GM21723 (cell line): Measurements from ENCODE around the gene ATAD3B.
"Not testable (repeated sequence)": the region's sequence is repeated elsewhere in the genome, so short reads cannot be mapped to it uniquely, and the experiment has no call there.

Experiments used
- ATAC-seq: cut with Tn5 transposase; IDR thresholded peaks from one replicate; pipeline ENCODE4 v1.9.1; 2021; ENCODE audit warnings: mild to moderate bottlenecking, moderate library complexity; ENCODE audit not compliant: unreplicated experiment

Gene ATAD3B

DNA sequence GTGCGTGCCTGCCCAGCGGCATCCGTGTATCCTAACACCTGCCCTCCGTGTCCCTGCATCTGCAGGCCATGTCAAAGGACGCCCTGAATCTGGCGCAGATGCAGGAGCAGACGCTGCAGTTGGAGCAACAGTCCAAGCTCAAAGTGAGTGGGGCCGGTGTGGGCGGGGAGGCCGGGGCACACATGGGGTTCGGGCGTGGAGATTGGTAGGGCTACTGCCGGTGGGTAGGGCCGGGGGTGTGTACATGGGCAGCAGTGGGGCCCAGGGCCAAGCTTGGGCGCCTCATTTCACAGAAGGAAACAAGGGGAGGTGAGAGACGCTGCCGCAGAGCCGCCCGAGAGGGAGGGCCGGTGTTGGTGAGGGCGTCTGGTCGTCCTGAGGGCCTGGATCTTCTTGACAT, 20.9 kb upstream of the ATAD3B start:
- ATAC-seq, result not testable (repeated sequence)

DNA sequence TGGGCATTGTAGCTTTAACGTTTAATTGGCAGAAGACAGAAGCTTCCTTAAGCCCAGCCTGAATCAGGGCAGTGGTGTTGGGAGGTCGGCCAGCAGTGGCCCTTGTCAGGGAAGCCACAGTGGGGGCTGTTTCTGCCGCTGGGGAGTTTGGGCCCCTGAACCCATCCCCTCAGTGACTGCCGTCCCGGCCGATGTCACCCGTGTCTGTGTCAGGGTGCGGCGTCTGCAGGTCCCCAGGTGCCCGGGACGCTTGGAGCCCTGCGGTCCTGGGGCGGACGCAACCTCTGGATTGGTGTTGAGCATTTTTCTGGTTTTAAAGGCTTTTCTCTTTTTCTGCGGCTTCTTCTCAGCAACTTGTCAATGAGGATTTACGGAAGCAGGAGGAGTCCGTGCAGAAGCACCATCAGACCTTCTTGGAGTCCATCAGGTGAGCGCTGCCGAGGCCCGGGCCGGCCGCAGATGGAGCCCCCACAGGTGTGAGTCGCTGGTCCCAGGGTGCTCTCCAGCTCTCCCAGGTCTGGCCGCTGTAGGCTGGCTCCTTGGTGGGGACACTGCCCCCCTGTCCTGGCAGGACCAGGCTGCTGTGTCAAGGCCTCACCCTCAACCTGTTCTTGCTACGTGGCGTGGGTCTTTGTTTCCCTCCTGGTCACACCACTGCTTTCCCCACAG, 19.7 kb upstream of the ATAD3B start:
- no peak for ATAC-seq

DNA sequence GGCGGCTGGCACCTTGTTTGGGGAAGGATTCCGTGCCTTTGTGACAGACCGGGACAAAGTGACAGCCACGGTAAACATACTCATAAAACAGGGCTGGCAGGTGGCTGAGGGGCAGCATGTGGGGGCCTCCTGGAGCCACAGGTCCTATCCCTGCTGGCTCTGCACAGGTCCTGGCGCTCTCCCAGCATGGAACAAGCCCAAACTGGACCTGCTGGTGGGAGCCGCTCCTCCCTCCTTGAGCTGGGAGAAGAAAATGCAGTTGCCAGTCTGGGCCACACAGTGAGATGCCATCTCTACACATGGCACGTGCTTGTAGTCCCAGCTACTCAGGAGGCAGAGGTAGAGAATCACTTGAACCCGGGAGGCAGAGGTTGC, 19.2 kb upstream of the ATAD3B start:
- not testable (repeated sequence) for ATAC-seq

DNA sequence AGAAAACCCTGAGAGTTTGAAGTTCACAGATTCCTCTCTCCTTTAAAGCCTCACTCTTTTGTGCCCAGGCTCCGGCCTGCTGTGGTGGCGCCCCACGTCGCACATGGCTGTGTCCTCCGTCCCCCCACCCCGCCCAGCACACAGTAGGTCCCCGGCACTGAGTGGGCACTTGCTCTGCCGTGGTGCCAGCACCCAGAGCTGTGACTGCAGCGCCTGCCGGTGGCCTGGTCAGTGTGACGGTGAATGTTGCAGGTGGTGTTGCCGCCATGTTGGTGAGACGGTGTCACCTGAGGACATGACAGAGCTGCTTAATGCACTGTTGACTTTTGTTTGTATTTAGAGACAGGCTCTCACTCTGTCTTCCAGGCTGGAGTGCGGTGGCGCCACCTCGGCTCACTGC, 18.7 kb upstream of the ATAD3B start:
- no peak for ATAC-seq

DNA sequence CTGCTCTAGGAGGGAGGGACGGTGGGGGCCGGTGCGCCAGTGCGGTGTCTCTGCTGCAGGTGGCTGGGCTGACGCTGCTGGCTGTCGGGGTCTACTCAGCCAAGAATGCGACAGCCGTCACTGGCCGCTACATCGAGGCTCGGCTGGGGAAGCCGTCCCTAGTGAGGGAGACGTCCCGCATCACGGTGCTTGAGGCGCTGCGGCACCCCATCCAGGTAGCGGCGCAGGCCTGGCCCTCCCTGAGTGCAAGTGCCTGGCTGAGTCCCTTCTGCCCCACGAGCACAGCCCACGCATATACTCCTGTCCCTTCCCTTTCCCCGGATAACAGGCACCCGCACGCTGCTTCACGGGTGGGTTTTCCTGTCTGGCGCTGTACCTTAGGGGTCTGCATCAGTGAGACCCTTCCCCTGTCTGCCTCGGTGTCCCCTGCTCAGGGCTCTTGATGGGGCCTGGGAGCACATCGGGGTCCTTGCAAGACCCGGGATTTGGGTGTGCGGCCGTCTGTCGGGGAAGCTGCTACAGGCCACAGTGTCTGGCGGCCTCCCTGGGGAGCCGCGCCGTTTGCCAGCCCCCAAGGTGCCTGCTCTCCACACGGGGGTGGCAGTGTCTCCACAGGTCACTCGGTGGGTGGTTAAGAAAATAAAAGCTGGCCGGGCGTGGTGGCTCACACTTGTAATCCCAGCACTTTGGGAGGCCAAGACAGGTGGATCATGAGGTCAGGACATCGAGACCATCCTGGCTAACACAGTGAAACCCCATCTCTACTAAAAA, 17.1 kb upstream of the ATAD3B start:
- ATAC-seq, result not testable (repeated sequence)

DNA sequence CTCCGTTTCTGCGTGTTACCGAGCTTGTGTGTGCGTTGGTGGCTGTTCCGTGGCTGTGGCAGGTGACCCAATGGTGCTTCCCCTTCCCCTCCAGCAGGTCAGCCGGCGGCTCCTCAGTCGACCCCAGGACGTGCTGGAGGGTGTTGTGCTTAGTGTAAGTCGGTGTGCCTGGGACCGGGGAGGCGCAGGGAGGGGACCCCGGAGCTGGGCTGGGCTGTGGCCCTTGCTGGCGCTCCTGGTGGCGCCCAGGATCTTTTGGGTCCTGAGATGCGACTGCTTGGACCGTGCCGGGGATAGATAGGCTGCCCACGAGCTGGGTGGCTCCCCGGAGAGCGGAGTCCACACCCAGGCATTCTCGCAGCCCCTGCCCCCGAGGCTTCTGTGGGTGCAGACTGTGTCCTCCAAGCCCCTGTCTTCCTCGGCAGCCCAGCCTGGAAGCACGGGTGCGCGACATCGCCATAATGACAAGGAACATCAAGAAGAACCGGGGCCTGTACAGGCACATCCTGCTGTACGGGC, 16.1 kb upstream of the ATAD3B start:
- ATAC-seq, result no peak

DNA sequence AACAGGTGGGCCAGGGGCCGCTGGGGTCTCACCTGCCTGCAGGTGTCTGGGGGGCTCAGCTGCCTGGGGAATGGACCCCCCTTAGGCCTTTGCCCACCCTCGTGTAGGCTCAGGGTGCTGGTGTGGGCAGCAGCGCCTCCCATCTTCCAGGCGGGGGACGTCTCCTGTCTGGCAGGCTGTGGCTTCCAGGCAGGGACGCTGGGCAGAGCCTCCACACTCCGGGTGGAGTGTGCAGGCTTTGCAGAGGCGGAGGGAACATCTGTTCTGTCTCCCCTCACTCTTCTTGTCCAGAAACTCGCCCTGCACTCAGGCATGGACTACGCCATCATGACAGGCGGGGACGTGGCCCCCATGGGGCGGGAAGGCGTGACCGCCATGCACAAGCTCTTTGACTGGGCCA, 15.6 kb upstream of the ATAD3B start:
- ATAC-seq, result not testable (repeated sequence)

DNA sequence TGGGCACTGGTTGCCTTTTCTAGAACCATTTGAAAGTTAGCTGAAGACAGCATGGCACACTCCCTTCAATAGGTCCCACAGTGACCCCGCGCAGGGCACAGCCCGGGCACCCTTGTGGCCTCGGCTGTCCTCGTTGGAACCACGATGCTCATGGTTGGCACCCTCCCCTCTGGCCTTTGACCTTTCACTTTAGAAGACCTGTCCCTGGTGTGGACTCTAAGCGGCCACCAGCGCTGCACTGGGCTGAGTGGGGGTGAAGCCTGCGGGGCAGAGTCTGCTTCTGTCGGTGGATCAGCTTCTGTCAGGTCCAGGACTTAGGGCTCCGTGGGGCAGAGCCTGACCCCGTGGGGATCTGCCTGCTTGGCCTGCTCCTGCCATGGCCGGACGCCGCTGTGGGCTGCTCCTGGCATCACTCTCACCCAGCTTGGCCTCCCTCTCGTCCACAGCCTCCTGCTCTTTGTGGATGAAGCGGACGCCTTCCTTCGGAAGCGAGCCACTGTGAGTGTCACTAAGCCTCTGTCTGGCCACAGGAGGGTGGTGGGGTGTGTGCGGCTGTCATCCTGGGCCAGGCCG, 14.8 kb upstream of the ATAD3B start:
- not testable (repeated sequence) for ATAC-seq

DNA sequence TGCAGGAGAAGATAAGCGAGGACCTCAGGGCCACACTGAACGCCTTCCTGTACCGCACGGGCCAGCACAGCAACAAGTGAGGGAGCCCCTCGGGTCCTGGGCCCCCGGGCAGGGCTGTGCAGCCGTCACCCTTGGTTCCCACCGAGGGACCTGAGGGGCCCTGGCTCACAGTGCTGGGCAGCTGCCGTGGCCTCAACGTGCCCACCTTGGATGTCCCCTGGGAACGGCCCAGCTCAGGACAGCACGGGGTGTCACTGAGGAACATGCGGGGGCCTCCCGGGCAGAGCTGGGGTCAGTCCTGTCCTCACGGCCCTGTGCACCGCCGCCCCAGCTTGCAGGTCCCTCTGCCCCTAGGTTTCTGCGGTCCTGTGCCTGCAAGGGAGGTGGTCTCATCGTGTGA, 12.4 kb upstream of the ATAD3B start:
- ATAC-seq, result not testable (repeated sequence)

DNA sequence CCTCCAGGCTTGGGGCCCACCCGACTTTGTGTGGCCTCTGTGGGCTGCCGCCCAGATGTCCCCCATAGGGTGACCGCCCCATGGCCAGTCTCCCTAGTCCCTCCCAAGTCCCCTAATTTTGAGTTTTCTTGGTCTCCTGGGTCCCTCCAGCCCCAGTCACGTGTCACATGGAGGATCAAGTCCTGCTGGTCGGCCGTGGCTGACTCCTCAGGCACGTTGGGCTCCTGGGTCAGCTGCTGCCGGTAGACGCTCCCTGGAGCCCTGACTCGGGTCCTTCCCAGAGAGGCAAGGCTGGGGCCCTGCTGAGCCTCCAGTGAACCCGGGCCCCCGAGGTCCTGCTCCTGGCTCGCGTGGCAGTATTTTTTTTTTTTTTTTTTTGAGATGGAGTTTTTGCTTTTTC, 11.9 kb upstream of the ATAD3B start:
- not testable (repeated sequence) for ATAC-seq

DNA sequence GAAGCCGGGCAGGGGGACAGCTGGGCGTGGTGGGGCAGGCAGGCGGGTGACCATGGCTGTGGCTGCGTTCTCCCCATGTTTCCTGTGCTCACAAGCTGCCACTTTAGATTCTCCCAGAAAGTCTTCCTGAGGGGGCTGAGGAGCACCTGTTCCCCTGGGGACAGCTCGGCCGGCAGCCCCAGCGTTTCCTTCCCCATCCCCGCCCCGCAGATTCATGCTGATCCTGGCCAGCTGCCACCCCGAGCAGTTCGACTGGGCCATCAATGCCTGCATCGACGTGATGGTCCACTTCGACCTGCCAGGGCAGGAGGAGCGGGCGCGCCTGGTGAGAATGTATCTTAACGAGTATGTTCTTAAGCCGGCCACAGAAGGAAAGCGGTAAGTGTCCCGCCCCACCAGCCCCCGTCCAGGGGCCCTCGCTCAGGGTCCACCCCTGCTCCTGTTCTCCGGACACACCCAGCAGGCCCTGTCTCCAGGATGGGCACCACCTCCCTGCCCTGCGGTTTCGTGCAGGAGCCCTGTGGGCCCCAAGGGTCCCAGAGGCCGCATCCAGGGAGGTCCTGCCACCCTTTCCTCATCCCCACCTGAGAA, 10.9 kb upstream of the ATAD3B start:
- ATAC-seq, result no peak

DNA sequence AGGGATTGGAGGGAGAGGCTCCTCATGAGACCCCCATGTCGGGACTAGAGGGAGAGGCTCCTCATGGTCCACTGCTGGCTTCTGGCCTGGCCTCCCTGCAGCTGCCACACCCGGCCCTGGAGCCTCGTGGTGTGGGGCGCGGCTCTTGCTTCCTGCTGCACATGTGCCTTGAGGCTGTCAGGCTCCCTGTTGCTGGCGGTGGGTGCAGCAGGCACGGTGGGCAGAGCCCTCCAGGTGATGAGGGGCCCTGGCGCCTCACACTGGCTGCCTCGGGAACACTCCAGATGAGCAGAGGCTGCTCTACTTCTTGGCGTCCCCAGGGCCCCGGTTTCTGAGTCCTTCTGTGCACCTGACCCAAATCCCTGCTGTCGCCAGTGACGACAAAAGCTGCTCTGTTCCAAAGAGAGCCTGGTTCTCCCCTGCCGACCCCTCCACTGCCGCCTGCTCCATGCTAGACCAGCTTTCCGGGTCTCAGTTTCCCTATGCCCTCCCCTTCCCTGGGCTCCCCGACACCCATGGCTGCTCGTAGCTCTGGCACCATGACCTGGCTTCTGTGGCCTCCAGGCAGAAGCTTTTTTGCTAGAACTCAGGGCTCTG, 9.7 kb upstream of the ATAD3B start:
- ATAC-seq, result no peak

DNA sequence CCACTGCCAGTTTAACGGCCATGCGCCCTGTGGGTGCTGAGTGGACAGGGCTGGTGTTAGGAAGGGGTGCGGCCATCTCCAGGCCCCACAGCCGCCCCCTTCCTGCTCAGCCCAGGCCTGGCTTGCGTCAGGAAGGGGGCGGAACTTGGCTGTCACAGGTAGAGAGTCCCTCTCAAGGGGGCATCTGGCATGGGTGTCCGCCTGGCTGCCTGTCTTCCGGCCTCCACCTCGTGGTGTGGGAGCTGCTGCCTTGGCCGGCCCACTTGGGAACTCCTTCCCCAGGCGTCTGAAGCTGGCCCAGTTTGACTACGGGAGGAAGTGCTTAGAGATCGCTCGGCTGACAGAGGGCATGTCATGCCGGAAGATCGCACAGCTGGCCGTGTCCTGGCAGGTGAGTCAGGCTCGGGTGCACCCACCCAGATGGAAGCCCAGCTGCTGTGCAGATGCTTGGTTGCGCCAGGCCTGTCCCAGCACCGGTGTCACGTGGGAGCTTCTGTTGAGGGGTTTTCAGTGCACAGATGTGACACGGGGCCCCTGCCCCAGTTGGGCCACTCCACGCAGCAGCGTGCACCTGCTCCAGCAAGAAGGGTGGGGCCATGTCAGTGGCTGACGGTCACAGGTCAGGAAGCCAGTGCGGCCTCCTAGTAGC, 9.1 kb upstream of the ATAD3B start:
- ATAC-seq, result no peak

DNA sequence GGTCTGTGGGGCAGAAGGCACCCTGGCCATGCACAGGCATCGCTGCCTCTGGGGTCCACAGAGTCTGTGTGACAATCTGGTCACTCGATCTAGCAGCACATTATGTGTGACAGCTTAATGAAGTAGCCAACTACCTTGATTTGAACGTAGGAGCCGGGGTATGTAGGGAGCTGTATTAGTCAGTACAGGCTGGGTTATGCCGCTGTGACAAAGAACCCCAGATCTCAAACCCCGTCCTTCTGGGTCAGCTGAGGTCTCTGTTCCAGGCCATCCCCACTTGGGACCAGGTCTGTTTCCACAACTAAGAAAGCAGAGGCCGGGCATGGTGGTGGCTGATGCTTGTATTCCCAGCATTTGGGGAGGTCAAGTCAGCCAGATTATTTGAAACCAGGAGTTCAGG, 8.3 kb upstream of the ATAD3B start:
- no peak for ATAC-seq

DNA sequence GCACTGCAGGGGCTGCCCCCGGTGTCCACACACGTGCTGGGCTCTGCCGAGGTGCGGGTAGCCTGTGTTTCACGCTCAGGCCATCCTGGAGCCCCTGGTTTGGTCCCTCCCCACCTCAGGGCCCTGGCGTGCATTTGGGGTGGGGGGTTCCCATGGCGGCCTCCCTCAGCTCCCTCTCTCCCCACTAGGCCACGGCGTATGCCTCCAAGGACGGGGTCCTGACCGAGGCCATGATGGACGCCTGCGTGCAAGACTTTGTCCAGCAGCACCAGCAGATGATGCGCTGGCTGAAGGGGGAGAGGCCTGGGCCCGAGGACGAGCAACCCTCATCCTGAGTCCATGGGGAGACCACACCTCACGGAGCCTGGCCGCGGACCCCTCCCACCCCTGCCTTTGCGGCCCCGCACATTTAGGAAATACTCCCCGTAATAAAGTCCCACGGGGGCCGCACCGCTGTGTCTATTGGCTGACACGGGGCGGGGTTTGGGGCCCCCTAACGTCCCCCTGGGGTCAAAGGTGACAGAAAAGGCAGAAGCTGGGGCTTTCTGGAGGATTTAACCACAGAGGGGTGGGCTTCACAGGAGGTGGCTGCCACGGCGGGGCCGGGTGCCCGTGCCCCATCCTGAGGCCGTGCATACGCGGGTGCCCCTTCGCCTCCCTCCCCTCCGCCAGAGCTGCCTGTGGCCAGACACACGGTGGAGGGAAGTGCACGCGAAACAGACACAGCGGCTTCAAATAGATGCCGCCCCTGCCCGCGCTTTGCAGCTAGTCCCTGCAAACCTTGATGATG, 3.2 kb upstream of the ATAD3B start:
- not testable (repeated sequence) for ATAC-seq

DNA sequence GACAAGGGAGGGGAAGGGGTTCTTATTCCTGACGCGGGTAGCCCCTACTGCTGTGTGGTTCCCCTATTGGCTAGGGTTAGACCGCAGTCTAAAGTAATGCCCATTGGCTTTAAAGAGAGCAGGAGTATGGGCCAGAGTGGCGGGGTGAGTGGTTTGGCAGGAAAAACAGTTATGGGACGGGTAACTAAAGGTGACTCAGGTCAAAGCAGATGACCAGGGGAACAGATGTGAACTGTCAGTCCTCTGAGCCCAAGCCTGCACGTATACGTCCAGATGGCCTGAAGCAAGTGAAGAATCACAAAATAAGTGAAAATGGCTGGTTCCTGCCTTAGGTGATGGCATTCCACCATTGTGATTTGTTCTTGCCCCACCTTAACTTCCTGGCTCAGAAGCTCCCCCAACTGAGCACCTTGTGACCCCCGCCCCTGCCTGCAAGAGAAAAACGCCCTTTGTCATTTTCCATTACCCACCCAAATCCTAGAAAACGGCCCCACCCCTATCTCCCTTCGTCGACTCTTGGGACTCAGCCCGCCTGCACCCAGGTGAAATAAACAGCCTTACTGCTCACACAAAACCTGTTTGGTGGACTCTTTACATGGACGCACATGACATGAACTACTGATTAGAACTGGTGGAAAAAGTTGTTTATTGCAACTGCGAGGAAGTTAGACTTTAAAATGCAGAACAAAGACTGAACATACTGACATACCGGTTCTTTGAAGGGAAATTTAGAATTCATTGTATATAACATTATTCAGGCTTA, 758 bp upstream of the ATAD3B start:
- no peak for ATAC-seq

DNA sequence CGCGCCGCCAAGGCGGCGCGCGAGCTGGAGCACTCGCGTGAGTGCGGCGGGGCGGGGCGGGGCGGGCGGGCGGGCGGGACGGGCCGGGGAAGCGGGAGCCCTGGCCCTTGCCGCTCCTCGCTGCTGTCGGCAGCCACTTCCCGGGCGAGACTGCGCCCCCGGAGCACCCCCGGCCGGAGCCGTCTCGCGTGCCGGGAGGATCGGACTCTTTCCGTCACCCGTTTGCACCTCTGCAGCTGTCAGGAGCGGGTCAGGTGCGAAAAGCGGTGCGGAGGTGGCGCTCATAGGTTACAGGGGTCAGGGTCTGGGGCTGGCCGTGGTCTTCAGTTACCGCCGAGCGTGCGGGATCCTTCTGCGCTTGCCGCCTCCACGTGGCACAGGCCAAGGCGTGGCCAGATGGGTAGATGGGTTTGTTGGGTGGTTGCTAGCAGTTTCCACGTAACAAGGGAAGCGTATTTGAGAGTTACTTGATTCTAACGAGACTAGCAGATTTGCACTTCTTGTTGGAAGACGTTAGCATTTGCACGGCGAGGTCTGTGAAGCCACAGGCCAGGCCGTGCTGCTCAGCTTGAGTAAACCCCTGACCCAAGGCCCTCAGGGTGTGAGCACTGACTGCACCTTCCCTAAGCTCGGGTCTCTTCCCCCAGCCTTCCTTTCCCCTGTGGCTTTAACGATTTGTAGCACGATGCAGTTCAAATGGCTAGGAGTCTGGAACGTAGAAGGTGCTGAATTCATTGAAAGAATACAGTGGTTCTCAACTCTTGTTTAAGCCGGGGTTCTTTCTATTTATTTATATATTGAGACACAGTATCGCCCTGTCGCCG, 700 bp downstream of the ATAD3B start:
- ATAC-seq, result peak; percentile 28

DNA sequence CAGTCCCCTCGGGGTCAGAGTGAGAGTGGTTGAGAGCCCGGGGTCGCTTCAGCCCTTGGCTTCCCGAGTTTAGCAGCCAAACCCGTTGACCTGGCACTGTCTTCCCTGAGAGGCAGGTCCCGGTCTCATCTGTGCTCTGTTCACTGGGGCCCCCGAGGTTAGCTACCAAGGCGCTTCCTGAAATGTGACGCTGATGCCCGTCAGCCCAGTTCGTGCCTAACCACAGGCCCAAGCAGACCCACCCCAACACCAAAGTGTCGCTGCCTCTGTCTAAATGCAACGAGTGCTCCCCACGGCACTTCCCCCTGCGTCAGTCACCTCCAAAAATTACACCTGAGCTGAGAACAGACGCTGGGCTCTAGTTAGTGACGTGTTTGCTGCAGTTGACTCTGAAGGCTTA, 4.4 kb downstream of the ATAD3B start:
- ATAC-seq, result not testable (repeated sequence)
